ENCODE measurements around the gene STX7.

DNA sequence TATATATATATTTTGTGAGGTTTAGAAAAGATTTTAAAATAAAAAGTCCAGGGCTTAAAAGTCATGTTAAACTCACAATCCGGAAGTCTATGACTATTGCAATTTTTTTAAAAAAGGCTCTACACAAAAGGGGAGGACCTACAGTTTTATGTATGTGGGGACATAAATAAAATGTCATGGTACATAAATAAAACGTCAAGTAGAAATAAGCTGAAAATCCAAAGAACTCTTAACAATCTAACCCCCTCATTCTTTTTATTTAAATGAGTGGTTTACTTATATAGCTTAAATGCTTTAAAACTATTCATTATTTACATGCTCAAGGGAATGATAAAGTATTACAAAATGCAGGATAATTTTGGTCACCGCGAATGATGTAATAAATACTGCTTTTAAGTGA is 36.2 kb downstream of the STX7 start:
- TF ChIP-seq, protein P1, sequence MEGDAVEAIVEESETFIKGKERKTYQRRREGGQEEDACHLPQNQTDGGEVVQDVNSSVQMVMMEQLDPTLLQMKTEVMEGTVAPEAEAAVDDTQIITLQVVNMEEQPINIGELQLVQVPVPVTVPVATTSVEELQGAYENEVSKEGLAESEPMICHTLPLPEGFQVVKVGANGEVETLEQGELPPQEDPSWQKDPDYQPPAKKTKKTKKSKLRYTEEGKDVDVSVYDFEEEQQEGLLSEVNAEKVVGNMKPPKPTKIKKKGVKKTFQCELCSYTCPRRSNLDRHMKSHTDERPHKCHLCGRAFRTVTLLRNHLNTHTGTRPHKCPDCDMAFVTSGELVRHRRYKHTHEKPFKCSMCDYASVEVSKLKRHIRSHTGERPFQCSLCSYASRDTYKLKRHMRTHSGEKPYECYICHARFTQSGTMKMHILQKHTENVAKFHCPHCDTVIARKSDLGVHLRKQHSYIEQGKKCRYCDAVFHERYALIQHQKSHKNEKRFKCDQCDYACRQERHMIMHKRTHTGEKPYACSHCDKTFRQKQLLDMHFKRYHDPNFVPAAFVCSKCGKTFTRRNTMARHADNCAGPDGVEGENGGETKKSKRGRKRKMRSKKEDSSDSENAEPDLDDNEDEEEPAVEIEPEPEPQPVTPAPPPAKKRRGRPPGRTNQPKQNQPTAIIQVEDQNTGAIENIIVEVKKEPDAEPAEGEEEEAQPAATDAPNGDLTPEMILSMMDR (IDR thresholded peaks at IDR 0.05) = no peak
- TF ChIP-seq POLR2A (IDR thresholded peaks at IDR 0.05) = no peak
